ENCODE data around the gene MICU1. TPM values are rescaled to one million over a fixed set of nuclear protein-coding genes. Genes with fewer than 3 reads are reported as not detected.
"Not testable (repeated sequence)": the region's sequence is repeated elsewhere in the genome, so short reads cannot be mapped to it uniquely, and the experiment has no call there.

MICU1 gene
- total RNA-seq, 1 donor from 2014 or later, result 37.2 TPM

- DNase-seq (ENCODE audit: low read depth), result no peak
- Histone ChIP-seq H3K4me3 (ENCODE audit: low read depth, low read length) (no peak overlapping the region), H3K27me3 (ENCODE audit: control insufficient read depth, insufficient read depth, low read length) (no peaks in the 10 kb centered on the region), H3K36me3 (ENCODE audit: control insufficient read depth, insufficient read depth, low read length) (peaks cover 1% of the 10 kb centered on the region)
- TF ChIP-seq, protein P1, sequence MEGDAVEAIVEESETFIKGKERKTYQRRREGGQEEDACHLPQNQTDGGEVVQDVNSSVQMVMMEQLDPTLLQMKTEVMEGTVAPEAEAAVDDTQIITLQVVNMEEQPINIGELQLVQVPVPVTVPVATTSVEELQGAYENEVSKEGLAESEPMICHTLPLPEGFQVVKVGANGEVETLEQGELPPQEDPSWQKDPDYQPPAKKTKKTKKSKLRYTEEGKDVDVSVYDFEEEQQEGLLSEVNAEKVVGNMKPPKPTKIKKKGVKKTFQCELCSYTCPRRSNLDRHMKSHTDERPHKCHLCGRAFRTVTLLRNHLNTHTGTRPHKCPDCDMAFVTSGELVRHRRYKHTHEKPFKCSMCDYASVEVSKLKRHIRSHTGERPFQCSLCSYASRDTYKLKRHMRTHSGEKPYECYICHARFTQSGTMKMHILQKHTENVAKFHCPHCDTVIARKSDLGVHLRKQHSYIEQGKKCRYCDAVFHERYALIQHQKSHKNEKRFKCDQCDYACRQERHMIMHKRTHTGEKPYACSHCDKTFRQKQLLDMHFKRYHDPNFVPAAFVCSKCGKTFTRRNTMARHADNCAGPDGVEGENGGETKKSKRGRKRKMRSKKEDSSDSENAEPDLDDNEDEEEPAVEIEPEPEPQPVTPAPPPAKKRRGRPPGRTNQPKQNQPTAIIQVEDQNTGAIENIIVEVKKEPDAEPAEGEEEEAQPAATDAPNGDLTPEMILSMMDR (IDR thresholded peaks at IDR 0.05; ENCODE audit: insufficient read depth, low read length, poor library complexity, severe bottlenecking), result no peak
Measured at GRCh38 chr10:72483471-72483870, 142.4 kb downstream of the MICU1 start.

DNA sequence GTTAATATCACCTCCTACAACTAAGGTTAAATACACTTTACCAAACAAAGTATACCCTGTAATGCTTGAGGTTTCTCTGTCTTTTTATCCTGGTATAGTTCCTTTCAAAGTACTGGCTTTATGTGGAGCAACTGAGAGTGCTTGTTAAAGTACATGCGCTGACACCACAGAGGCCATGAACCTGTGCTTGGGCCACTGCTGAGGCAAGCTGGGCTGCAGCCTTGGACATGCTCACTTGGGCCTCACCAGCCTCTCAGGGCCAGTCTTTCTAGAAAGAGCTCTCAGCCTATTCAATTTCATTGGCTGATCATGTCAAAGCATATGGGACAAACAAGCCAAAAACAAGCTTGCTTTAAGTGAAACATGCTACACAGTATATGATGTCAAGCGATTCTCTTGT lies 145.0 kb downstream of the MICU1 start:
- H3K36me3 ChIP-seq (ENCODE audit: control insufficient read depth, insufficient read depth, low read length), result peaks cover 1% of the 10 kb centered on the region
- TF ChIP-seq, protein P1 (IDR thresholded peaks at IDR 0.05; ENCODE audit: insufficient read depth, low read length, poor library complexity, severe bottlenecking), result no peak
- H3K27me3 ChIP-seq (ENCODE audit: control insufficient read depth, insufficient read depth, low read length), result no peaks in the 10 kb centered on the region
- no peak for DNase-seq (ENCODE audit: low read depth)
- no peak overlapping the region for H3K4me3 ChIP-seq (ENCODE audit: low read depth, low read length)

- TF ChIP-seq, protein P1 (IDR thresholded peaks at IDR 0.05; ENCODE audit: insufficient read depth, low read length, poor library complexity, severe bottlenecking), result no peak
- Histone ChIP-seq H3K4me3 (ENCODE audit: low read depth, low read length) (no peak overlapping the region), H3K36me3 (ENCODE audit: control insufficient read depth, insufficient read depth, low read length) (peaks cover 1% of the 10 kb centered on the region), H3K27me3 (ENCODE audit: control insufficient read depth, insufficient read depth, low read length) (no peaks in the 10 kb centered on the region)
- no peak for DNase-seq (ENCODE audit: low read depth)
Measured at GRCh38 chr10:72477463-72477862, 148.4 kb downstream of the MICU1 start.

GRCh38 chr10:72472306-72472705 lies 153.6 kb downstream of the MICU1 start:
- no peaks in the 10 kb centered on the region for H3K36me3 ChIP-seq (ENCODE audit: control insufficient read depth, insufficient read depth, low read length)
- TF ChIP-seq, protein P1 (IDR thresholded peaks at IDR 0.05; ENCODE audit: insufficient read depth, low read length, poor library complexity, severe bottlenecking), result no peak
- no peaks in the 10 kb centered on the region for H3K27me3 ChIP-seq (ENCODE audit: control insufficient read depth, insufficient read depth, low read length)
- no peak for DNase-seq (ENCODE audit: low read depth)
- no peak overlapping the region for H3K4me3 ChIP-seq (ENCODE audit: low read depth, low read length)

GRCh38 chr10:72470666-72471065 lies 155.2 kb downstream of the MICU1 start:
- H3K27me3 ChIP-seq (ENCODE audit: control insufficient read depth, insufficient read depth, low read length), result no peaks in the 10 kb centered on the region
- TF ChIP-seq, protein P1 (IDR thresholded peaks at IDR 0.05; ENCODE audit: insufficient read depth, low read length, poor library complexity, severe bottlenecking), result no peak
- DNase-seq (ENCODE audit: low read depth), result no peak

GRCh38 chr10:72467064-72467463 lies 158.8 kb downstream of the MICU1 start:
- not testable (repeated sequence) for DNase-seq (ENCODE audit: low read depth); H3K36me3 ChIP-seq (ENCODE audit: control insufficient read depth, insufficient read depth, low read length); H3K27me3 ChIP-seq (ENCODE audit: control insufficient read depth, insufficient read depth, low read length); H3K4me3 ChIP-seq (ENCODE audit: low read depth, low read length)

More at GRCh38 chr10:72470666-72471065, 155.2 kb downstream of the MICU1 start:
- Histone ChIP-seq H3K36me3 (ENCODE audit: control insufficient read depth, insufficient read depth, low read length) (no peaks in the 10 kb centered on the region), H3K4me3 (ENCODE audit: low read depth, low read length) (no peak overlapping the region)
